Smooth muscle cell (in vitro differentiated cells): ENCODE measurements around the gene ANKRD61. TPM values are rescaled to one million over a fixed set of nuclear protein-coding genes. Genes with fewer than 3 reads are reported as not detected.
"Not testable (repeated sequence)": the region's sequence is repeated elsewhere in the genome, so short reads cannot be mapped to it uniquely, and the experiment has no call there.

Experiments used
- DNase-seq: peaks from one replicate; lab custom pipeline; 2025; ENCODE audit not compliant: unreplicated experiment; lab: John Stamatoyannopoulos, UW
- H2AFZ ChIP-seq: fragments of 200-600 bp; sonication (generic); 2 replicates; pipeline ENCODE4 v1.6.0; 2016; ENCODE audit warnings: antibody characterized with exemption, low read depth, mild to moderate bottlenecking
- H3F3A ChIP-seq: fragments of 200-600 bp; sonication (generic); 2 replicates; pipeline ENCODE4 v1.6.0; 2017; ENCODE audit warnings: antibody characterized with exemption, low read depth
- H3K27ac ChIP-seq: fragments of 200-600 bp; sonication (generic); 2 replicates; pipeline ENCODE4 v1.5.1; 2016; ENCODE audit warnings: low read depth, mild to moderate bottlenecking
- H3K27me3 ChIP-seq: fragments of 200-600 bp; sonication (generic); 2 replicates; pipeline ENCODE4 v1.6.1; 2016; ENCODE audit warnings: low read depth, mild to moderate bottlenecking
- H3K36me3 ChIP-seq: fragments of 200-600 bp; sonication (generic); 2 replicates; pipeline ENCODE4 v1.5.1; 2016; ENCODE audit warnings: low read depth
- H3K4me1 ChIP-seq: fragments of 200-600 bp; sonication (generic); 2 replicates; pipeline ENCODE4 v1.5.1; 2016; ENCODE audit warnings: low read depth
- H3K4me2 ChIP-seq: fragments of 200-600 bp; sonication (generic); 2 replicates; pipeline ENCODE4 v1.6.0; 2016; ENCODE audit warnings: mild to moderate bottlenecking
- H3K4me3 ChIP-seq: fragments of 200-600 bp; sonication (generic); 2 replicates; pipeline ENCODE4 v1.5.1; 2016; ENCODE audit warnings: mild to moderate bottlenecking
- H3K79me2 ChIP-seq: fragments of 200-600 bp; sonication (generic); 2 replicates; pipeline ENCODE4 v1.6.0; 2016; ENCODE audit warnings: low read depth, mild to moderate bottlenecking
- H3K9ac ChIP-seq: fragments of 200-600 bp; sonication (generic); 2 replicates; pipeline ENCODE4 v1.6.0; 2016; ENCODE audit warnings: low read depth
- H3K9me3 ChIP-seq: fragments of 200-600 bp; sonication (generic); replicated peaks from 2 replicates; pipeline ENCODE4 v1.5.1; 2016; ENCODE audit warnings: low read depth
- H4K20me1 ChIP-seq: fragments of 200-600 bp; sonication (generic); 2 replicates; pipeline ENCODE4 v1.6.0; 2016; ENCODE audit warnings: low read depth
- WGBS: methylation state at CpG from one replicate; pipeline ENCODE4 v1.1.7; 2016; ENCODE audit warnings: low lambda C conversion rate; 5-methylcytosine and 5-hydroxymethylcytosine counted together
- polyA plus RNA-seq: library from polyadenylated mRNA; unstranded; fragments of >200 nt; fragmentation: Nextera tagmentation; extraction: Ambion mirVana; gene quantifications from 2 replicates; pipeline ENCODE4 v1.2.1, GENCODE V29; 2016
- total RNA-seq: library from RNA; depleted of rRNA; stranded (reverse); fragments of >200 nt; gene quantifications from 2 replicates; pipeline ENCODE4 v1.2.3, GENCODE V29; 2014
- TF ChIP-seq, protein P1 (sequence below): fragments of 200-600 bp; sonication (generic); IDR thresholded peaks from 2 replicates; pipeline ENCODE4 v1.5.1; 2017; ENCODE audit warnings: borderline replicate concordance, mild to moderate bottlenecking, antibody characterized with exemption; ENCODE audit not compliant: insufficient read depth, poor library complexity, severe bottlenecking

ANKRD61 gene
- total and polyA plus RNA-seq, 2 experiments from 2014 or later, result 0.16 TPM; not detected in 1

DNA sequence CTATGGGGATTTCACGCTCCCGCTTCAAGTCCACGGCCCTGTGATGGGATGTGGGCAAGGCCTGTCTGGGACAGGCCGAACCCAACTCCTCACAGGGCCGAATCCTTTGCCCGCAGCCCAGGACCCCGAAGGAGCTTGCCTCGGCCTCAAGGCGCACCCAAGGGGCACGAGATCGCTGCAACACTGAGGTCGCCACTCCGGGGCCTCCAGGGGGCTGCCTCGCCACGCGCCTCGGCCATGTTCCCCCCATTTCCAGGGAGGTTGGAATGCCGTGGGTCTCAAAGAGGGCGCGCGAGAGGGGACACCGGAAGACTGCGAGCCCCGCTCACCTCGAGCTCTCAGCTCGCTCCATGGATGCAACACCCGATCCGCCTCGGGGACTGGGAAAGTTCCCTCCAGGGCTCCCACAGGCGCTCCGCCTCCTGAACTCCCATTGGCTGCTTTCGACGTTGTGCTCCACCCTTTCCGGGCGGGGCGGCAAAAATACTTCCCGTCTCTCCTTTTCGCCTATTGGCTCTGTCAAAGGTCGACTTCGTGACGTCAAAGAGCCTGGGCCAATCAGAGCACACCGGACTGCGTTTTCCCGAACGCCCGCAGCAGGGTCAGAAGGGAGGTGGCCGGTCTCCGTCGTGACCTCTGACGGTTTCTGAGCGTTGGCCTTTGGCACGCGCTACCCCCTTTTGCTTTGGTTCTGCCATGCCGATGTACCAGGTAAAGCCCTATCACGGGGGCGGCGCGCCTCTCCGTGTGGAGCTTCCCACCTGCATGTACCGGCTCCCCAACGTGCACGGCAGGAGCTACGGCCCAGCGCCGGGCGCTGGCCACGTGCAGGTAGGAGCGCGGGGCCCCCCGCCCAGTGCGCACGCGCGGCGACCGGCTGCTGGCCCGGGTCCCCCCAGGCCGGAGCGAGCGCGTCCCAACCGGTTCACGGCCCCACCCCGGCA is 22.2 kb upstream of the ANKRD61 start, which contains the start of the genes AIMP2 and PMS2:
TSS of gene AIMP2 (plus strand) at position 605 of the 944 bp plus-strand sequence. CDS start at position 697, 92 bp downstream.
TSS of gene PMS2 (minus strand) at position 382 of the 944 bp plus-strand sequence. CDS start at position 352, 30 bp downstream.
- Histone ChIP-seq H2AFZ (peak within 1 kb of the TSS; percentile 84), H3K9ac (peak within 1 kb of the TSS; percentile 73), H3F3A (peaks cover 4% of the 10 kb centered on the region), H3K36me3 (no peaks in the 10 kb centered on the region), H3K4me2 (peak within 1 kb of the TSS; percentile 85), H3K4me3 (peak within 1 kb of the TSS; percentile 70), H3K4me1 (peaks cover 3% of the 10 kb centered on the region), H4K20me1 (no peaks in the 10 kb centered on the region), H3K79me2 (peaks cover 57% of the 10 kb centered on the region), H3K27me3 (no peaks in the 10 kb centered on the region), H3K9me3 (no peaks in the 10 kb centered on the region), H3K27ac (peak within 1 kb of the TSS; percentile 79)
- TF ChIP-seq, protein P1, sequence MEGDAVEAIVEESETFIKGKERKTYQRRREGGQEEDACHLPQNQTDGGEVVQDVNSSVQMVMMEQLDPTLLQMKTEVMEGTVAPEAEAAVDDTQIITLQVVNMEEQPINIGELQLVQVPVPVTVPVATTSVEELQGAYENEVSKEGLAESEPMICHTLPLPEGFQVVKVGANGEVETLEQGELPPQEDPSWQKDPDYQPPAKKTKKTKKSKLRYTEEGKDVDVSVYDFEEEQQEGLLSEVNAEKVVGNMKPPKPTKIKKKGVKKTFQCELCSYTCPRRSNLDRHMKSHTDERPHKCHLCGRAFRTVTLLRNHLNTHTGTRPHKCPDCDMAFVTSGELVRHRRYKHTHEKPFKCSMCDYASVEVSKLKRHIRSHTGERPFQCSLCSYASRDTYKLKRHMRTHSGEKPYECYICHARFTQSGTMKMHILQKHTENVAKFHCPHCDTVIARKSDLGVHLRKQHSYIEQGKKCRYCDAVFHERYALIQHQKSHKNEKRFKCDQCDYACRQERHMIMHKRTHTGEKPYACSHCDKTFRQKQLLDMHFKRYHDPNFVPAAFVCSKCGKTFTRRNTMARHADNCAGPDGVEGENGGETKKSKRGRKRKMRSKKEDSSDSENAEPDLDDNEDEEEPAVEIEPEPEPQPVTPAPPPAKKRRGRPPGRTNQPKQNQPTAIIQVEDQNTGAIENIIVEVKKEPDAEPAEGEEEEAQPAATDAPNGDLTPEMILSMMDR, result no peak
- peak; percentile 91 for DNase-seq
- 1% methylated on average over 69 of the region's 84 CpGs for WGBS

DNA sequence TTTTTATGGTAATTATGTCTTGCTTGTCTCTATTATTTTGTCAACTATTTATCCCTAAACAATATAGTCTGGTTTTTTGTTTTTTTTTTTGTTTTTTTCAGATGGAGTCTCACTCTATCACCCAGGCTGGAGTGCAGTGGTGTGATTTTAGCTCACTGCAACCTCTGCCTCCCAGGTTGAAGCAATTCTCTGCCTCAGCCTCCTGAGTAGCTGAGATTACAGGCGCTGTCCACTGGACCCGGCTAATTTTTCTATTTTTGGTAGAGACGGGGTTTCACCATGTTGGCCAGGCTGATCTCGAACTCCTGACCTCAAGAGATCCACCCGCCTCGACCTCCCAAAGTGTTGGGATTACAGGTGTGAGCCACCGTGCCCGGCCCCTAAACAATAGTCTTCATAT is 20.8 kb upstream of the ANKRD61 start:
- WGBS, result 94% methylated on average over 8 of the region's 8 CpGs
- Histone ChIP-seq H3K4me2 (peak overlapping the region; percentile 83), H3K27ac (peak overlapping the region; percentile 79), H3F3A (peaks cover 11% of the 10 kb centered on the region), H3K79me2 (peaks cover 57% of the 10 kb centered on the region), H3K4me3 (peak overlapping the region; percentile 70)
- not testable (repeated sequence) for DNase-seq, H3K9me3 ChIP-seq, H4K20me1 ChIP-seq, H3K27me3 ChIP-seq, H3K9ac ChIP-seq, H3K4me1 ChIP-seq, H2AFZ ChIP-seq, H3K36me3 ChIP-seq

DNA sequence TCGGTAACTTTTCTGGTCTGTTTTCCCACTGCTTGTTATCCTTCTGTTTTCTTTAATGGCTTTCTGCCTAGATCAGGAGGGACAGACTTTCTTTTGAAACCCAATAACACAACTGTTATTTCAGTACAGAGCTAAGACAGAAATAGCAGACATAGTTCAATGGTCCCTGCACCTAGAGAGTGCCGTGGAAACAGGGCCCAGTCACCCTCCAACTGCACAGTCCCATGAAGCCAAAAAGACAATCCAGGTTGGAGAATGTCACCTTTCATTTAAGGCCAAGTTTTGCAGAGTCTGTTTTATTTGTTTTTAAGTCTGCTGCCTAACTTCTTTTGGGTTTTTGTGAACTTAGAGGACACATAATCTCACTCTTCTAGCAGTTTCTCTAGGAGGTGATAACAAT is 19.6 kb upstream of the ANKRD61 start:
- DNase-seq, result no peak
- H3K9ac ChIP-seq, result peak overlapping the region; percentile 47
- no peaks in the 10 kb centered on the region for H4K20me1 ChIP-seq
- H3K4me1 ChIP-seq, result peaks cover 3% of the 10 kb centered on the region
- no peak overlapping the region for H3K4me3 ChIP-seq
- no peaks in the 10 kb centered on the region for H3K27me3 ChIP-seq
- H3F3A ChIP-seq, result peaks cover 11% of the 10 kb centered on the region
- no peaks in the 10 kb centered on the region for H3K36me3 ChIP-seq
- H3K4me2 ChIP-seq, result no peak overlapping the region
- H3K9me3 ChIP-seq, result no peaks in the 10 kb centered on the region
- no peak overlapping the region for H2AFZ ChIP-seq
- 82% methylated on average over 2 of the region's 2 CpGs for WGBS
- H3K79me2 ChIP-seq, result peaks cover 56% of the 10 kb centered on the region
- peak overlapping the region; percentile 79 for H3K27ac ChIP-seq
- TF ChIP-seq, protein P1, result no peak

DNA sequence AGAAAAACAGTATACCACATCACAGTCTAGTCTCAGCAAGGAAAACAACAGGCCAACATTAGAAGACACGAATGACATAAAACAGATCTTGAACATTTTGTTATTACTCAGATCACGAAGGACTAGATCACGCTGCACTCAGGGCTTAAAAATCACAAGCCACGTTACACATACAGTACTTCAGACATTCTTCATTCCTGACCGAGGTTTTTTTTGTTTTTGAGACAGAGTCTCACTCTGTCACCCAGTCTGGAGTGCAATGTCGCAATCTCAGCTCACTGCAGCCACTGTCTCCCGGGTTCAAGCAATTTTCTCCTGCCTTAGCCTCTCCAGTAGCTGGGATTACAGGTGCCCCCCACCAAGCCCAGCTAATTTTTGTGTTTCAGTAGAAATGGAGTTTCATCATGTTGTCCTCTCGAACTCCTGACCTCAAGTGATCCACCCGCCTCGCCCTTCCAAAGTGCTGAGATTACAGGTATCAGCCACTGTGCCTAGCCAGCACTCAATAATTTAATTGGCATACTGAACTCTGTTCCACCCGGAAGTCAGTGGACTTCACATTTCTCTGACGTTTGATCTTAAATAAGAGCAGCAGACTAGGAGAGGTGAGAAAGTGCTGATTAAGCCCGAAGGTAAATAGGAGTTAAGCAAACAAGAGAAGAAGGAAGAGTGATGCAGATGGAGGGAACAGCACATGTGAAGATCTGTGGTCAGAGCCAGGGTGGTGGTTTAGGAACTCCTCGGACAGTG is 18.6 kb upstream of the ANKRD61 start:
- H3K79me2 ChIP-seq, result peaks cover 46% of the 10 kb centered on the region
- H3K36me3 ChIP-seq, result no peaks in the 10 kb centered on the region
- H3K4me2 ChIP-seq, result no peak overlapping the region
- no peak for DNase-seq
- peaks cover 11% of the 10 kb centered on the region for H3F3A ChIP-seq
- H3K4me1 ChIP-seq, result peaks cover 3% of the 10 kb centered on the region
- WGBS, result 74% methylated on average over 14 of the region's 14 CpGs
- no peak overlapping the region for H3K4me3 ChIP-seq
- H3K27me3 ChIP-seq, result no peaks in the 10 kb centered on the region
- no peaks in the 10 kb centered on the region for H4K20me1 ChIP-seq
- H3K9ac ChIP-seq, result no peak overlapping the region
- no peaks in the 10 kb centered on the region for H3K9me3 ChIP-seq
- TF ChIP-seq, protein P1, result no peak
- H2AFZ ChIP-seq, result no peak overlapping the region
- peak overlapping the region; percentile 79 for H3K27ac ChIP-seq
